Embryonic facial prominence (tissue), 1 donor: ENCODE measurements around the gene SLC9A2.

Experiments
- DNase-seq: peaks from one replicate; pipeline ENCODE4 v3.0.0-alpha.2; 2016; ENCODE audit errors: extremely low spot score

The SLC9A2 gene

DNA sequence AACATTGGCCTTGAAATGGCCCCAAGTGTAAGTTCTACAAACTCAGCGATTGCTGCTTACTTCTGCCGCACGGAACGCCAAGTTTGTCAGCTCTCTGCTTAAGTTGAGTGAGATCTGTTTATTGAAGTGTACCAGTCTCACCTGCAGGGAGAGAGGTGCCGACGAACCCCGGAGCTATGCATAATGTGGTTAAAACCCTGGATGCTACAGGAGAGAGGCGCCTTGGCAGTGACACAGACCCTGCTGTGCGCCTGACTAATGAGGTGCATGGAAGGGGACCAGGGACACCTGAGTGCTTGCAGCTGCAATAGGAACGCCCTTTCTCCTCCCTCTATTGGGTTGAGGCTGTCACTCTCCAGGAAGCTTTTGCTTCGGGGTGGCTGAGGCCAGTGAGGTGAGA is 979 bp downstream of the SLC9A2 start:
- no peak for DNase-seq

DNA sequence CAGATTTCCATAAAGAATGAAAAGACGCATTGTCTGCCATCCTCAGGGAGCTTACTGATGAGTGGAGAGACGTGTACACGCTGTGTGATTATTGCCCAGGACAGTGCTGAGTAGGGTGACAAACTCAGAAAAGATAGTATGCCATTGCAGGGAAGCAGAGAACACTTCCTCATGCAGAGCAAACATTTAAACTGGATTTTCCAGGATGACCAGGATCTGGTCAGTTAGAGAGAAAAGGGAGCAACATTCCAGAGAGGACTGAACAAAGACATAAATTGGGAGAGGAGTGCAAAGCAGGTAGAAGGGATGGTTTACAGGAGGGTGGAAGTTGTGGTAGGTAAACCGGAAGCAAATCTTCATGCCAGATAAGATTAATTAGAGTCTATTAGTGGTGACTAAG is 2.3 kb downstream of the SLC9A2 start:
- no peak for DNase-seq

DNA sequence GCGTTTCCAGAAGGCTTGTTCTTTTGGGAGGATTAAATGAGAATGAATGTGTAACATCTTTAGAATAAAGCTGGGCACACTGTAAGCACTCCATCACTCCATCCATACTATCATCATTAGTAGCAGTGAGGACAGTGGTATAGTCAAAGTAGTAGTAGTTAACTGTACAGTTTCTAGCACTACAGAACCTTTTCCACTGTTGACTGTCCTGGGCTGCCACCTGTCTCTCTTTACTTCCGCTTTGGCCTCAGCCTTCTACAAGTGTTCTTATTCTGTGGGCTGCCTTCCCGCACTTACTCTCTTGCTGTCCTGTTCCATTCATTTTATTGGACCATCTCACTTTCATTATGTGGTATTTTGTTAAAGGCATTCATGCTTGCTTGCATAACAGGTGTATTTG is 3.3 kb downstream of the SLC9A2 start:
- no peak for DNase-seq

DNA sequence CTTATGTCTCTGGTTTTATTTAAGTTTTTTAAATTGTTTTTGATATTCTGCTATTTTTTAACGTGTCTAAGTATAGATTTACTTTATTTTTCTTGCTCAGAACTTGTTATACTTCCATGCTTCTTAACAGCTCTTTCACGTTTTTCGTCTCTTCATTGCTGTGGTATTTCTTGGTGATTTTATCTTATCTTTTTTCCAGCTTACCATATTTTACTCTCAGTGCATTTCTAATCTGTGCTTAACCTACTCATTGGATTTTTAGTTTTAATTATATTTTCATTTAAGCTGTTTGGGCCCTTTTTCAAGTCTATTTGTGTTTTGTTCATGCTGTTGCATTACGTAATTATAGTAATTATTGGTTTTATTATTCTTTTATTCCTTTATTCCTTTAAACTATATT is 11.1 kb downstream of the SLC9A2 start:
- no peak for DNase-seq

DNA sequence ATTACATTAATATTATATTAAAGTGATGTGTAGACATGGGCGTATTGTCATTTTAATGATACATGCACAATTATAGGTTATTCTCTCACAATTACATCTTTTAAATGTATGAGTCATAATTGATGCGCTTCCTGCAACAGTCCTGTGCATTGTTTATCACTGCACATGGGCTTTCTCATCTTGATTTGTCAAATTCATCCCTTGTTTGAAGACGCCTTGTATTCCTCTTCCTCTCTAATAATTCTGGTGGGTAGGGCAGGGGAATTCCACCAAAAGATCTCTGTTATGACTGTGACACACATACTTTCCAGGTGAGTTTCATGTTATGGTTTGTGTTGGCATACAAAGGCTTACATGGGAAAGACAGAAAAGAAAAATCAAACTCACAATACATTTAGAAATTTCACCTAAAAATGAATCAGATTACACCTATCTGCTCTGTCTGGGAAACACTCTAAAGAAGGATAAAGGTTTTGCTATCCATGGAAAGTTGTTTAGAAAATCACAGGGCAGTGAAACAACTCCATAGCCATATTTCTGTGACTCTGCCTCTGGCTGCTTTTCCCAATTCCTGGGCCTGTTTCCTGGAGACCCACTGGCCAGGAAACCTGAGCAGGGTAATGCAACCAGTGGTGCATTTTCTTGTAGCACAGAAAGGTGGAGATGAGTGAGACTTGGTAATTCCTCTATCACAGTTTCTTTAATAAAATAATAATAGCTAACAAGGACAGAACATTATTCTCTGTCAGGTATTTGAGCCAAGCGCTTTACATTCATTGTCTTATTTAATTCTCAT is 13.2 kb downstream of the SLC9A2 start:
- no peak for DNase-seq

DNA sequence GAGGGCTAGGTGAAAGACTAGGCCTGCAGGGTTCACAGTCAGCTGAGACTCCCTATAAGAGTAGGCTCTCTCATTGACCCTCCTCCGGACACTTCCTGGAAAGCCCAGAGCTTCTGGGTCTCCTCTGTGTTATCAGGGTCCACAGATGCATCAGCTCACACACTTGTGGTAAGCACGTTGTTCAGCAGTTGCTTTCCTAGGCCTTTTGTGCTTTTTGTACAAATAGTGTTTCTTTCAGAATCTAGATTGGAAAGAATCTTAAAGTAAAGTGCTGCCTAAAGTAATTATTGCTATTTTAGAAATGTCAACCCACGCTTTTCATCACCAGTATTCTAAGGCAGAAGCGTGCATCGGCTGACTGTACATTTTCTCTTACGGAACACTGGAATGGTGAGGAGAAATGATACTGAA is 15.5 kb downstream of the SLC9A2 start:
- no peak for DNase-seq

DNA sequence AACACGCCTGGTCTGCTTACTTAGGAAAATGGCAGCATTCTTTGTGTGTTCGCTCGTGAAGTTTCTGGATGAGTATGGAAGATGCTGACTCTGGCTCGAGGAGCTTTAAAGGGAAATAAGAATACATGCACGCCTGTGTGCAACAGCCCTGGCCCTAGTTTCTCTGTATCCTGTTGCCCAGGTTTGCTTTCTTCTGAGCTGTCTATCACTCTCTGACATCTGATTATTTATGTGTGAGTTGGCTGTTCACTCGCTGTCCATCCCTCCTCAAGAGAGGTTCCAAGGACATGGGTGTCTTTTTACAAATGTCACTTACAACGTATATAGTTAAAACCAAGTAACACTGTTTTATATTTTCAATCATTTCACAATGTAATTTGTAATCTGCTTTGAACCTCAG is 16.0 kb downstream of the SLC9A2 start:
- DNase-seq, result no peak

DNA sequence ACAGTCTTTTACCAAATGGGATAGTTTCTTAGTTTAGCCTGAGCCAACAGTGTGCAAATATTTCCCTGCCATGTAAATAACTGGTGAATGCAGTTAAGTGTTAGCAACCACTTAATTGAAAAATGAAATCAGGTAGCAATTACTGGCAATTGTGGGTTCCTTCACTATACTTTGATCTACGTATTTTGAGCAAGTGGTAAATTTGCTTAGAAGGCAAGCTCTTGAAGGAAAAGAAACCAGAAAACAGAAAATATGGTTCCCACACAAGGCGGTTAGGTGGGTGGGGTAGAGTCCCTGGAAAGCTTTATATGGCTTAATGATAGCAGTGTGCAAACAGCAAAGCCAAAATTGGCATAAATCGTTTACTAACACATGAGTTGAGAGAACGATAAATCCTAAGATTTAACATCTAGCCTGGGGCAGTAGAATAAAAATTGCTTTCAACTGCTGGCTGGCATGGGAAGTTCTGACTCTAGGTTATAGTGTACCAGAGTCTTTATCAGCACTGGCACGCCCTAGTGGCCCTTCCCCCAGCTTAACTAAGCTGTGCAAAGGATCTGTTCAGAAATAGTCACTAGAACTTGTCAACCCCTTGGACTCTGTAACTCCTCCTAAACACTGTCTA is 17.0 kb downstream of the SLC9A2 start:
- DNase-seq, result no peak

DNA sequence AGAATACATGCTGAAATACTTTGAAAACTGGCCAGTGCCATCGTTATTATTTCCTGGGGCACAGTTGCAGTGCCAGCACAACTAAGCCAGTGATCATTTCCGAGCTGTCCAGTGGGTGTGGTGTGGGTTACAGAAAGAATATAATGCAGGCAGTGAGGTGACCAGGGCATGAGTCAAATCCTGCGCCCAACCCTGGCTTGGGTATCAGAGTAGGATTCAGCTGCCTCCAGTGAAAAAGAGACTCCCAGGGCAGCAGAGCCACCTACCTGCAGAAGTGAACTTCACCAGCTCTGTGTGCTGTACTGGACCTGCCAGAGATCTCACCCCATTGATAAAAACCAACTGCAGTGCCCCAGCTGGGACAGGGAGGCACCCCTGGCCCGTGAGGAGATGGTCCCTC is 18.0 kb downstream of the SLC9A2 start:
- DNase-seq, result no peak

DNA sequence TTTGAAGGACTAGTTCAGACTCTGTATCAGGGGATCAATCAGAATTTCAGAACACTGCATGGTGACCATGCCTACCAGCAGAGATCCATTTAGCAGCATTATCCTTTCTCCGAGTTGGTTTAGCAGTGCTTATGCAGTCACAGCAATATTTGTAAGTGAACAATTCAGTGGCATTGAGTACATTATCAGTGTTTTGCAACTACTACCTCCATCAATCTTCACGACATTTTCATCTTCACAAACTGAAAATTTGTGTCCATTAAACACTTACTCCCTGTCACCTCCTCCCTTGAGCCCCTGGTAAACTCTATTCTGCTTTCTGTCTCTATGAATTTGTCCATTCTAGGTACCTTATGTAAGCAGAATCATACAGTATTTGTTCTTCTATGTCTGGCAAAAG is 20.1 kb downstream of the SLC9A2 start:
- no peak for DNase-seq

DNA sequence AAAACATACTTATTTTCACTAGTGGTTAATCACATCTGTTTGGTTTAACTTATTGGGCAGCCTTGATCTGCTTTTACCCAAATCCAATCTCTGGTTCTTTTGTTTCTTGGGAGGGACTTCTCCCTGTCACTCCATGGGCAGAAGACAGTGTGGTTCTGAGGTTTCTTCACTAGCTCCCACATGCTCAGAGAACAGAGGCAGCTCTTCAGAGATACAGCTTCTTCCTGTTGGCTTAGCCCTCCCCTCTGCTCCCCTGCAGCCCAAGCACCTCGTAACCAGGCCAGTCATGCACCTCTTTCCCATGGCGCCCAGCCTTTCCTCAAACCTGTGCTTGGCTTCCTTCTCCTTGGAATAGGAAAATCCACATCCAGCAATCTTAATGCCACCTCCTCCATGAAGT is 32.8 kb downstream of the SLC9A2 start:
- DNase-seq, result no peak

DNA sequence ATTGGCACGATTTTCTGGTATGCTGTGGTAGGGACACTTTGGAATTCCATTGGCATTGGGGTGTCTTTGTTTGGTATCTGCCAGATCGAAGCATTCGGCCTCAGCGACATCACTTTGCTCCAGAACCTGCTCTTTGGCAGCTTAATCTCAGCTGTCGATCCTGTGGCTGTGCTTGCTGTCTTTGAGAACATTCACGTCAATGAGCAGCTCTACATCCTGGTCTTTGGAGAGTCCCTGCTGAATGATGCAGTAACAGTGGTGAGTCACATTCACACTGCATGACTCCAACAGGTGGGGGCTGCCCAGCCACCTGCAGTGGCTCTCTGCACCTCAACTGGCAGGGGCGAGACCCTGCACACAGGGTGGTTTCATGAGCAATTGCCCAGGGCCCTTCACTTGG is 38.4 kb downstream of the SLC9A2 start:
- DNase-seq, result no peak

DNA sequence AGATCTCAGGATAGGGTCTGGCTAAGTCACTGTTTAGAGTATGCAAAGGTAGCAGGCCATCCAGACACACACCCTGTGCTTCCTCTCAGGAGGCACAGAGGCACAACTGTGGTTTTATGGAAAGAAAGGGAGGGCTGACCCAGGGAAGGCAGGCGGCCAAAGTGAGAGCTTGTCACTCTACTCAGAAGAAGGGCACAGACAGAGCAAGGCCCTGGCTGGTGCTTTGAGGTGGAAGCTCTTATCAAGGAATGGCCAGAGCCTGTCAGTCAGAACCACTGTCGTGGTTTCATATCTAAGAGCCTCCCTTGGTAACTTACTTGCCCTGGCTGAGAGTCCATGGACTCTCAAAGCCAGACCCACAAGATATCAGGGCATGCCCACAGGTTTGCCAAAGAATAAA is 40.7 kb downstream of the SLC9A2 start:
- DNase-seq, result no peak

DNA sequence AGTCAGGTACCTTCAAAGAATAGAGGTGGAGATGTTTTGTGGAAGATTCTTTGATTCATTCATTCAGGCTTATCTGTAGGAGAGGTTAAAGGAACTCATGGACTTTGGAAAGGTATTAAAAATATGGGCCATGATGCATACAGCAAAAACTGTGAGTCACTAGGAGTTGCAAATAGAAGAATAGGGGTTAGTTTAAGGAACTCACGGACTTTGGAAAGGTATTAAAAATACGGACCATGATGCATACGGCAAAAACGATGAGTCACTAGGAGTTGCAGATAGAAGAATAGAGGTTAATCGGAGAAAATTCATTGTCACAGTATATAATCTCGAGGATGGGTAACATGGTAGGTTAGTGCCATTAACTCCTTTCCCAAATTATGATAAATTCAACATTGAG is 41.2 kb downstream of the SLC9A2 start:
- no peak for DNase-seq

DNA sequence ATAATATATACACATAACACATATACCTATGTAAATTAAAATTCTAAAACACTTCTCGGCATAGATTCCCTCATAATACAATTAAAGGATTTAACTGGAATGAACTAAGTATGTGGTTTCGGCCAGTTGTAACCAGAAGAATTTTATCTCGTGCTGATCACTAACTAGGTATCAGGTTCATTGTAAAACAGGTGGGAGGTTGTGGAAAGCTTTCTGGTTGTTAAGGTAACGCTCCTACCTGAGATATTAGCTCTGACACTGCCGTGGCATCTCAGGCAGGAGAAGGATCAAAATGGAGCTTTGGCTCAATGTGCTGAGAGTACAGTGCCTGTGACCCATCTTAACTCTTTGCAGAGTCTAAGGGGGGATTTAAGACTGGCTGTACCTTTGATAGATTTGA is 42.5 kb downstream of the SLC9A2 start:
- DNase-seq, result no peak

DNA sequence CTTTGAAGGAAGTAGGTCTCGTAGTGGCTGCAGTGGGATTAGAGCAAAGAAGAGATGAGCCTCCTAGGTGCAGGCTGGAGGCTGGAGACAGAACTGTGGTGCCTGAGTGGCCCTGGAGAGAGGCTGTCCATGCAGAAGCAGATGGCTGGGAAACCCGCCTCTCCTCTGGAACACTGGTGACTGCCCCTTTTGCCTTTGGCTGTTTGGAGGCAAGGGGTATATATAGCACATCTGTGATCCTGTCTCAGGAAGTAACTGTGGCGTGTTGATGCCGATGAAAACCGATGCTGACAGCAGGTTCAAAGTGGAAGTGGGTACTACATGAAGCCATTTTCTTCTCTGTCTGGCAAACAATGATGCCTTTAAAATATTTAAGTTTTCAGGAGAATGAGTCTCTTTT is 43.5 kb downstream of the SLC9A2 start:
- no peak for DNase-seq

DNA sequence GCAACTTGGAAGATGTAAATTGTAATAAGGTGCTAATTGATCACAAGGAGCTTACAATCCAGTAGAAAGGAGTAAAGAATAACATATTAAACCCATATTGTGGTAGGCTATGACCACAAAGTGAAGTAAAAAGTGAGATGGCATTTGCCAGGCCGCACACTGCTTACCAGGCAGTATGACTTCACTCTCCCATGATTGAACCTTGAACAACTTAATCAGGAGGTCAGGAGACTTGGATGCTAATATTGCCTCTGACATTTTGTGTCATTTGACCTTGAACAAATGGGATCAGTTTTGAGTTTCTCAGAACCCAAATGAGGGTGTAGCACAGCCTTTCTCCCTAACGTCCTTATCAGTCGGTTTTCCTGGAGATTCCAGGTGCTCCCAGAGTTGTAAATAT is 44.0 kb downstream of the SLC9A2 start:
- no peak for DNase-seq

DNA sequence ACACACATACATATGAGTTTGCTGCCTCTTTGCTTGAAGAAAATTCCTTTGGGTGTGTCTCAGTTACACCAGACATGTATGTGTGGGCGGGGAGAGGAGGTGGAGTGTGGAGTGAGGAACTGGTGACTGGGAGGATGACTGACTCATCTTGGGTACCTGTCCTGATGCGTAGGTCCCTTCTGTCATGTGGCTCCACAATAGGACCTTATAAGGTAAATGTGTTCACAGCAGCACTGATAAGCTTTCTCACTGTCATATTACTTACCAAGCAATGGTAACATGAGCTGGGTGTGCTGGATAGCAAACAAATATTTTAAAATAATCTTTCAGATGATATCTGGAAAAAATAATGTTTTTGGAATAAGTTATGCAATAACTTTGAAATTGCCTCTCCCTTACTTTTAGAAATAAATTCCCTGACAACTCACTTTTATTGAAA is 45.1 kb downstream of the SLC9A2 start:
- DNase-seq, result no peak

DNA sequence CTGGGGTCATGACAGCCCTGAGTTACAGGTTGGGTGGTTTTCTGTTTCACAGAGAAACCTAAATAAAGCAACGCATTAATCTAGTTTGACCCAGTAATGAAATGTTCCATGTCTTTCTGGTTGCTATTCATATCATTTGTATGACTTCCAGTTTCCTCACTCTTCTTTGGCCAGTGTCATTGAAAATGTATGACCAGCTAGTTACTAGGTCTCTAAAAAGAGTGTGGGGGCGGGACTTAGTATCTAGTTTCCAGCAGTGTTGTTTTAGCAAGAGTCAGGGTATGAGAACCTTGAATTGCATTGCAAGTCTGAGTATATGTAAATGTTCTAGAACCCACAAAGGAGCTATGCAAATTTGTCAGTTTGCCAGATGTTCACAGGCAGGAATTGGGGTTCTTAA is 47.7 kb downstream of the SLC9A2 start:
- DNase-seq, result no peak

DNA sequence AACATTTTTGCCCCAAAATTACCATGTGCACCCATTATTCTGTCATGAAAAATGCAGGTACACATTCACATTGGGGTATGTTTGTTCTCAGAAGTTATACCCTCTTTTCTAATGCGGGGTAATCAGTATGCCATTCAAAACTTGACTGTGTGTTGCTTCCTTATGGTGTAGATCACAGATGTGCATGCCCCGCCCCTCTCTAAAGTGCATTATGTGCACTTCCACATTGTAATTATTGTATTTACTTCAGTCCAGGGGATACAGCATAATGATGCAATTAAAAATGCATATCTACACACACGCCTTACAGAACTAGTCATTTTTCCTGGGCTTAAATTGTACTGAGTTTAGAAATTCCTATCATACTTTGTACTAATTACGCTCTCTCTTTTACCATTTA is 48.8 kb downstream of the SLC9A2 start:
- DNase-seq, result no peak

DNA sequence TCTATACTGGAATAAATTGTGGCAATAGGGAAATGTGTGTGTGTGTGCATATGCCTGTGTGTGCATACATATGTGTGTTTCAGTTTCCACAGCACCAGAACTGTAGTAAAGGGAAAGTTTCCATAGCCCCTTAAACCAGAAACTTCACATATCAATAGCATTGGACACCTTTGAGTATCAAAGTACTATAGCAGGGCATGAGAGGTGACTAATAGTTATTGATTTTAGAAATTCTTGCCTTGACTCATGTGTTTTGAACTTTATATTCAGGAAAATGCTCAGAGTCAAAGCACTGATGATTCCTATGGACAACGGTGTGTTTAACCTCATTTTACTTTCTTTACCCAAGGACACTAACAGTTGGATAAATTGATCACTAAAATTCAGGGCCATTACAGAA is 50.0 kb downstream of the SLC9A2 start:
- DNase-seq, result no peak

DNA sequence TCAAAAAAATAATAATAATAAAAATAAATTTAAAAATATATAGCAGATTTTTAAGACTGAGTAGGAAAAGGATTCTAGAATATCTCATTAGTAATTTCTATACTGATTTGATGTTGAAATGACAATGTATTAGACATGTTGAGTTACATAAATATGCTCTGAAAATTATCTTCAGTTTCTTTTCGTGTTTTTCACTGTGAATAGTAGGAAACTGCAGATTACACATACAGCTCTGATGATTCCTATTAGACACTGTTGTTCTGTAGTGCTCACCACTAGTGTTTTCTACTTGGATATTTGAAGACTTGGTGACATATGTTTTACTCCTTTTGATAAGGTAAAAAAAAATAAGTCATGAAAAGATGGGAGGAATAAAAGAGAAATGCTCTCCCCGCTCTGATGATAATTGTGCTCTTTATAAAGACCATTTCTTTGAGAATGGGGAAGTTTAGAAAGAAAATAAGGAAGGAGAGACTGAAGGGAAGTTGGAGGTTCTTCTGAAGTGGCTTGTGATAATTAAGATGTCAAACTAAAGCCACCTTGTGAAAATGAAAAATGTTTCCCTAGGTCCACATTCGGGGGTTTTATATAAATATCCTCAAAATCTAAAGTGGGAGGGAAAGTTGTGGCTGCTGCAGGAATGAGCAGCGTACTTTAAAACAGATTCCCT is 52.9 kb downstream of the SLC9A2 start:
- DNase-seq, result no peak

DNA sequence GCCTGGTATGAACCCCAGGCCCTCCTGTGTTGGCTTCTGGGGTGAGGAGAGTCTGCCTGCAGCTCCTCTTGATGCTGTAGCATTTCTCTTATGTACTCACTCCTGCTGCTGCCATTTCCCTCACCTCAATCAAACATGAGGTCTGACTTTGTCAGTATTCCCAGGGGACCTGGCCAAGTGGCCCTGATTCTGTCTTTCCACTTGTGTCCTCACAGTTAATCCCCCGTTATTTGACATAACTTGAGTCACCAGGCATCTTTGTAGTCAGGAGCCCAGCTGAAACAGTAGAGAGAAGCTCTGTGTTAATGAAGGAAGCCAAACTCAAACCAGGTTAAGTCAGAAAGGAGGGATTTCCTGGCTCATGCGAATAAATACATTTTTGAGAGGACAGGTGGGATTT is 55.0 kb downstream of the SLC9A2 start:
- no peak for DNase-seq
